Right atrium auricular region (tissue), 2 donors: ENCODE results near the gene TMEM232. TPM values are rescaled to one million over a fixed set of nuclear protein-coding genes. Genes with fewer than 3 reads are reported as not detected.

ENCODE experiments used
- DNase-seq: peaks from one replicate; pipeline ENCODE4 v3.0.0-alpha.2; 2019; ENCODE audit warnings: low spot score
- H3K27ac ChIP-seq, 2 donors: fragments of 200-600 bp; sonication (generic); 1 replicate in 1 of 2; 2 replicates in 1 of 2; pipeline ENCODE4 v1.5.1; 2016 to 2019
- H3K27me3 ChIP-seq, 2 donors: fragments of 200-600 bp; sonication (generic); one replicate each; pipeline versions ENCODE4 v1.5.1 to v1.6.0; 2017 to 2019
- H3K36me3 ChIP-seq: fragments of 200-600 bp; sonication (generic); one replicate; pipeline ENCODE4 v1.5.1; 2016
- H3K4me1 ChIP-seq, 2 donors: fragments of 200-600 bp; sonication (generic); one replicate each; pipeline versions ENCODE4 v1.5.1 to v1.6.0; 2017 to 2019
- H3K4me3 ChIP-seq, 2 donors: fragments of 200-600 bp; sonication (generic); 1 replicate in 1 of 2; 2 replicates in 1 of 2; pipeline ENCODE4 v1.5.1; 2017 to 2019; ENCODE audit warnings: mild to moderate bottlenecking in 1 of 2, moderate library complexity in 1 of 2
- H3K9me3 ChIP-seq, 2 donors: fragments of 200-600 bp; sonication (generic); one replicate each; pipeline ENCODE4 v1.5.1; 2019
- total RNA-seq, 2 donors: library from RNA; depleted of rRNA; stranded (reverse); fragments of >200 nt; gene quantifications; one replicate each; pipeline ENCODE4 v1.1.0, GENCODE V29; 2016
- TF ChIP-seq, protein P1 (sequence below), 2 donors: fragments of 200-600 bp; sonication (generic); IDR thresholded peaks; one replicate each; pipeline ENCODE4 v1.5.1; 2019; ENCODE audit warnings: antibody characterized with exemption in 2 of 2

Gene TMEM232
- total RNA-seq, 2 donors from 2014 or later = 1.1 to 1.2 TPM

DNA sequence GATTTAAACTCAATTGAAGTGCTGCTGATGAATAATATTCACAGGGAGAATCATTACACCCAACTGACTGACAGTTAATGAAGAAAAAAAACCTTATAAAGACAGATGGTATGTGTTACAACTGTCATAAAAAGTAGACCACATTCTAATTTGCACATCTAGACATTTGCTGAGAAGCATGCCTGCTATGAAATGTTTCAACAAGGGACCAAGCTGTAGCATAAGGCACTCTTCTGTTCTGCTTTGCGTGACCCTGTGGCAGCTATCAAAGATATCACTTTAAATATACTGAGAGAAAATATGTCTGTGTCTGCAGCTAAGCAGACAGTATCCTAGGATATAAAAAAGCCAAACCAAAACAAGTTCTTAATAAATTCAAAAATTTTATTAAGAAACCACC lies 153.7 kb downstream of the TMEM232 start:
- no peak for DNase-seq
- Histone ChIP-seq H3K4me3 (no peak overlapping the region), H3K9me3 (no peaks in the 10 kb centered on the region), H3K27me3 (no peaks in the 10 kb centered on the region), H3K27ac (no peak overlapping the region), H3K4me1 (no peaks in the 10 kb centered on the region), H3K36me3 (no peaks in the 10 kb centered on the region)
- TF ChIP-seq, protein P1, sequence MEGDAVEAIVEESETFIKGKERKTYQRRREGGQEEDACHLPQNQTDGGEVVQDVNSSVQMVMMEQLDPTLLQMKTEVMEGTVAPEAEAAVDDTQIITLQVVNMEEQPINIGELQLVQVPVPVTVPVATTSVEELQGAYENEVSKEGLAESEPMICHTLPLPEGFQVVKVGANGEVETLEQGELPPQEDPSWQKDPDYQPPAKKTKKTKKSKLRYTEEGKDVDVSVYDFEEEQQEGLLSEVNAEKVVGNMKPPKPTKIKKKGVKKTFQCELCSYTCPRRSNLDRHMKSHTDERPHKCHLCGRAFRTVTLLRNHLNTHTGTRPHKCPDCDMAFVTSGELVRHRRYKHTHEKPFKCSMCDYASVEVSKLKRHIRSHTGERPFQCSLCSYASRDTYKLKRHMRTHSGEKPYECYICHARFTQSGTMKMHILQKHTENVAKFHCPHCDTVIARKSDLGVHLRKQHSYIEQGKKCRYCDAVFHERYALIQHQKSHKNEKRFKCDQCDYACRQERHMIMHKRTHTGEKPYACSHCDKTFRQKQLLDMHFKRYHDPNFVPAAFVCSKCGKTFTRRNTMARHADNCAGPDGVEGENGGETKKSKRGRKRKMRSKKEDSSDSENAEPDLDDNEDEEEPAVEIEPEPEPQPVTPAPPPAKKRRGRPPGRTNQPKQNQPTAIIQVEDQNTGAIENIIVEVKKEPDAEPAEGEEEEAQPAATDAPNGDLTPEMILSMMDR (IDR thresholded peaks at IDR 0.05) = no peak

DNA sequence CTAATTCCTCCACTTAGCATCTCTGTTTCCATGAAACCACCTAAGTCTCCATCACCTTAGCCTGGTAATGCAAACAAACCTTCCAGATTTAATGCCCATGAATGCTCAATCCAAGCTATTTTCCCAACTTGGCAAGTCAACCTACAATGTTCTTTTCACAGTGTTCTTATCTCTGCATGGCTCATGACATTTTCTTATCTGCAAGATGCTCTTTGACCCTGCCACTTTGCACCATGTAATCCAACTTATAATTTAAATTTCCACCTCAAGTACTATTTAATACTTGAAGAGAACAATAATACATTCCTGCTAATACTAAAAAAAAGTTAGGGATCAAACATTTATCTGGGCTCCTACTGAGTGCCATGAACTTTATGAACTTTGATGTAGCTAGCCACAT lies 164.3 kb downstream of the TMEM232 start:
- Histone ChIP-seq H3K4me3 (no peak overlapping the region), H3K4me1 (no peaks in the 10 kb centered on the region), H3K36me3 (no peaks in the 10 kb centered on the region), H3K27me3 (no peaks in the 10 kb centered on the region), H3K9me3 (no peaks in the 10 kb centered on the region), H3K27ac (no peak overlapping the region)
- TF ChIP-seq, protein P1 (IDR thresholded peaks at IDR 0.05) = no peak
- DNase-seq = no peak

DNA sequence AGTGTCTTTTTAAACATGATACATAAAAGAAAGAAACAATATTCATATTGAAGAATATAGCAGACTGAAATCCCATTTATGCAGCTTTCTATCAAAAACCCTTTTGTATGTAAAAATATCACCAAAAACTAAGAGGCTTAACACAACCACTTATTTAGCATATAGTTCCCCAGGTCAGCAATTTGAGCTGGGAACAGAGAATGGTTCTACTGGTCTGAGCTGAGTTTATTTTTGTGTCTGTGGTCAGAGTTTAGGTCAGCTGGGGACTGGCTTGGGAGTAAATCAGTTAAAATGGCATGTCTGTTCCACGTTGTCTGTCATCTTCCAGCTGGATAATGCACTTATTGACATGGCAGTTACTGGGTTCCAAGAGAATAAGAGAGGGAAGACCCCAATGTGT lies 165.0 kb downstream of the TMEM232 start:
- Histone ChIP-seq H3K9me3 (no peaks in the 10 kb centered on the region), H3K4me3 (no peak overlapping the region), H3K4me1 (no peaks in the 10 kb centered on the region), H3K27me3 (no peaks in the 10 kb centered on the region), H3K36me3 (no peaks in the 10 kb centered on the region), H3K27ac (no peak overlapping the region)
- TF ChIP-seq, protein P1 (IDR thresholded peaks at IDR 0.05) = no peak
- no peak for DNase-seq

DNA sequence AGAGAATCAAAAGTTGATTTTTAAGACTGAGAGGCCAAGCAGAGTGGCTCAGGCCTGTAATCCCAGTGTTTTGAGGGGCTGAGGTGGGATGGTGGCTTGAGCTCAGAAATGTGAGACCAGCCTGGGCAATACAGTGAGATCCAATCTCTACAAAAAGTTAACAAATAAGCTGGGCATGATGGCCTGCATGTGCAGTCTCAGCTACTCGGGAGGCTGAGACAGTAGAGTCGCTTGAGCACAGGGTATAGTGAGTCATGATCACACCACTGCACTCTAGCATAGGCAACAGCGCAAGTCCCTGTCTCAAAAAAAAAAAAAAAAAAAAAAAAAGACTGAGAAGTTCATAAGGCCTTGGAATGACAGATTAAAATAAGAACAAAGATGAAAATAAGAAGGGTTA lies 177.2 kb downstream of the TMEM232 start:
- H3K4me3 ChIP-seq = no peak overlapping the region
- DNase-seq = no peak
- H3K9me3 ChIP-seq = peaks cover 0 to 11% of the 10 kb centered on the region in 2 donors
- H3K27ac ChIP-seq = no peak overlapping the region
- H3K36me3 ChIP-seq = no peaks in the 10 kb centered on the region
- TF ChIP-seq, protein P1 (IDR thresholded peaks at IDR 0.05) = no peak
- no peaks in the 10 kb centered on the region for H3K27me3 ChIP-seq
- H3K4me1 ChIP-seq = no peaks in the 10 kb centered on the region

DNA sequence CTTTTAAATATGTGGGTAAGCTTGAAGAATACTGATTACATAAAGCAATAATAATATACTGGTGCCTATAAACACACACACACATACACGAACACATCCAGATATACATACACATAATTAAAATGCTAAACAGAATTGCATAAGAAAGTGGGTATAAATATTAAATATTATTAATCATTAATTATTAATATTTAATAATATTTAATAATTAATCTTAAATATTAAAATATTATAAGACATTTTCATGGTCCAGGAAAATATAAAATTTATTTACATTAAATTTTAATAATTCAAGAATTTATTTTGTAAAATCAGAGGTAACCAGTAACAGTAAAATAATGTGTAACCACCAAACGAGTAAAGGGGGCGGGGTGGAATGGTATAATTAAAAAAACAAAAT lies 178.3 kb downstream of the TMEM232 start:
- Histone ChIP-seq H3K4me1 (no peaks in the 10 kb centered on the region), H3K4me3 (no peak overlapping the region), H3K27ac (no peak overlapping the region), H3K9me3 (peaks cover 0 to 10% of the 10 kb centered on the region in 2 donors), H3K36me3 (no peaks in the 10 kb centered on the region), H3K27me3 (no peaks in the 10 kb centered on the region)
- TF ChIP-seq, protein P1 (IDR thresholded peaks at IDR 0.05) = no peak
- no peak for DNase-seq

DNA sequence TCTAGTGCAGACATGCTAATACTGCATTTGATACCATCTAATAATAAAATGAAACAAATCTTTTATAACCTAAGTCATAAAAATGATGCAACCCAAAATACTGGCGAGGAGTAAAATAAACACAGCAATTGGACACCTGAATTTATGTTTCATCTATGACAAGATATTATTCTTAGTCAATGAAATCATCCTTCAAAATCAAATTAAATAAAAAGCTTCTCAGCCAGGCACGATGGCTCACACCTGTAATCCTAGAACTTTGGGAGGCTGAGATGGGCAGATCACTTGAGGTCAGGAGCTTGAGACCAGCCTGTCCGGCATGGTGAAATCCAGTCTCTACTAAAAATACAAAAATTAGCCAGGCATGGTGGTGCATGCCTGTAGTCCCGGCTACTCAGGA lies 179.0 kb downstream of the TMEM232 start:
- Histone ChIP-seq H3K36me3 (no peaks in the 10 kb centered on the region), H3K9me3 (peaks cover 0 to 3% of the 10 kb centered on the region in 2 donors), H3K27me3 (no peaks in the 10 kb centered on the region), H3K4me1 (no peaks in the 10 kb centered on the region), H3K27ac (no peak overlapping the region), H3K4me3 (no peak overlapping the region)
- TF ChIP-seq, protein P1 (IDR thresholded peaks at IDR 0.05) = no peak
- no peak for DNase-seq
